GM10248 (cell line): Measurements from ENCODE around the gene SYNE1.
"Not testable (repeated sequence)": the region's sequence is repeated elsewhere in the genome, so short reads cannot be mapped to it uniquely, and the experiment has no call there.

ENCODE experiments used
- CTCF ChIA-PET: fragments of 300-600 bp; sonication (Branson Sonifier 250); formaldehyde crosslinking; extraction: SDS; loops from one replicate; lab custom pipeline; 2021; ENCODE audit warnings: antibody characterized with exemption; lab: Yijun Ruan, JAX
- POLR2A ChIA-PET: fragments of 350-650 bp; sonication (Branson Sonifier 250); formaldehyde crosslinking; extraction: SDS; loops from one replicate; lab custom pipeline; 2020; ENCODE audit warnings: antibody characterized with exemption; lab: Yijun Ruan, JAX
- DNase-seq: peaks from one replicate; pipeline ENCODE4 v3.0.0; 2012; ENCODE audit errors: extremely low spot score
- CTCF ChIP-seq: IDR thresholded peaks from 2 replicates; pipeline ENCODE4 v1.5.1; 2012; ENCODE audit warnings: mild to moderate bottlenecking, low read depth; ENCODE audit errors: extremely low read depth, missing control alignments, control extremely low read depth

SYNE1 gene

GRCh38 chr6:152630832-152631231 is 6.3 kb downstream of the SYNE1 start:
- ChIA-PET CTCF (interaction anchor here (0.9 to 2.3 kb wide), 3 partner anchors 11 to 25 kb away, joined by 3 to 6 read pairs (median 6); no protein-coding TSS in a partner anchor), POLR2A (no interaction called here)
- TF ChIP-seq CTCF = no peak
- DNase-seq = no peak

GRCh38 chr6:152625213-152625612 is 11.9 kb downstream of the SYNE1 start:
- no peak for TF ChIP-seq CTCF
- DNase-seq = no peak
- POLR2A ChIA-PET = no interaction called here
- CTCF ChIA-PET = interaction anchor here (2.5 kb wide), 1 partner anchor 8 kb away, joined by 8 read pairs; no protein-coding TSS in a partner anchor

- DNase-seq, CTCF ChIA-PET, POLR2A ChIA-PET: not testable (repeated sequence)
Measured at GRCh38 chr6:152614776-152615175, 22.4 kb downstream of the SYNE1 start.

- DNase-seq = no peak
- no peak for TF ChIP-seq CTCF
- ChIA-PET CTCF (interaction anchor here (1.2 kb wide), 1 partner anchor 33 kb away, joined by 3 read pairs; no protein-coding TSS in a partner anchor), POLR2A (no interaction called here)
Measured at GRCh38 chr6:152609125-152609670, 28.0 kb downstream of the SYNE1 start.

- ChIA-PET CTCF (interaction anchor here (1.1 kb wide), 1 partner anchor 24 kb away, joined by 3 read pairs; no protein-coding TSS in a partner anchor), POLR2A (no interaction called here)
- no peak for TF ChIP-seq CTCF
- no peak for DNase-seq
Measured at GRCh38 chr6:152605941-152606340, 31.2 kb downstream of the SYNE1 start.

GRCh38 chr6:152605342-152605741 is 31.8 kb downstream of the SYNE1 start:
- no peak for DNase-seq
- CTCF ChIA-PET = interaction anchor here (1.1 to 1.3 kb wide), 2 partner anchors 10 to 25 kb away, joined by 3 to 4 read pairs; no protein-coding TSS in a partner anchor
- POLR2A ChIA-PET = no interaction called here
- TF ChIP-seq CTCF = no peak

GRCh38 chr6:152603911-152604310 is 33.3 kb downstream of the SYNE1 start:
- no peak for DNase-seq
- ChIA-PET CTCF (interaction anchor here (1.1 kb wide), 1 partner anchor 18 kb away, joined by 3 read pairs; no protein-coding TSS in a partner anchor), POLR2A (no interaction called here)
- TF ChIP-seq CTCF = no peak
